PC-3 (cell line): ENCODE measurements around the gene MAPK8IP1. TPM values are rescaled to one million over a fixed set of nuclear protein-coding genes. Genes with fewer than 3 reads are reported as not detected.

Experiments
- ATAC-seq: fragments of 200-7000 bp; cut with Tn5 transposase; 2 replicates; pipeline ENCODE4 v1.9.1; 2020; ENCODE audit warnings: mild to moderate bottlenecking, moderate library complexity
- BruUV-seq: library from RNA; stranded (reverse); fragments of 400-500 nt; replicated peaks from 2 replicates; lab custom pipeline; 2021; lab: Mats Ljungman, UMichigan
- CTCF ChIA-PET: fragments of 300-600 bp; sonication (Branson Sonifier 250); formaldehyde crosslinking; loops from one replicate; lab custom pipeline; 2022; ENCODE audit warnings: antibody characterized with exemption; lab: Charles Lee
- POLR2A ChIA-PET: fragments of 300-600 bp; sonication (Branson Sonifier 250); formaldehyde crosslinking; loops from one replicate; lab custom pipeline; 2022; ENCODE audit warnings: antibody characterized with exemption; ENCODE audit not compliant: unreplicated experiment; lab: Charles Lee
- DNase-seq: peaks from one replicate; pipeline ENCODE4 v3.0.0-alpha.2; 2015
- H2AFZ ChIP-seq: fragments of 300-600 bp; sonication (generic); 2 replicates; pipeline ENCODE4 v1.6.0; 2016; ENCODE audit warnings: antibody characterized with exemption, low read length
- H3F3A ChIP-seq: fragments of 300-600 bp; sonication (generic); one replicate; pipeline ENCODE4 v1.6.0; 2017; ENCODE audit warnings: antibody characterized with exemption, low read length, control low read depth, mild to moderate bottlenecking; ENCODE audit not compliant: unreplicated experiment
- H3K27ac ChIP-seq: fragments of 300-600 bp; sonication (generic); 2 replicates; pipeline ENCODE4 v1.5.1; 2016; ENCODE audit warnings: mild to moderate bottlenecking, low read length
- H3K27me3 ChIP-seq: fragments of 300-600 bp; sonication (generic); 2 replicates; pipeline ENCODE4 v1.6.1; 2016; ENCODE audit warnings: low read length, mixed read lengths
- H3K36me3 ChIP-seq: fragments of 300-600 bp; sonication (generic); 2 replicates; pipeline ENCODE4 v1.6.1; 2016; ENCODE audit warnings: low read depth, mixed run types, low read length, mixed read lengths
- H3K4me1 ChIP-seq: fragments of 300-600 bp; sonication (generic); 2 replicates; pipeline ENCODE4 v1.5.1; 2016; ENCODE audit warnings: low read length; ENCODE audit not compliant: insufficient read depth
- H3K4me2 ChIP-seq: fragments of 300-600 bp; sonication (generic); 2 replicates; pipeline ENCODE4 v1.6.0; 2016; ENCODE audit warnings: low read length
- H3K4me3 ChIP-seq: fragments of 300-600 bp; sonication (generic); 2 replicates; pipeline ENCODE4 v1.5.1; 2016; ENCODE audit warnings: mild to moderate bottlenecking, low read length, mixed read lengths
- H3K79me2 ChIP-seq: fragments of 300-600 bp; sonication (generic); 2 replicates; pipeline ENCODE4 v1.6.1; 2017; ENCODE audit warnings: low read length, mixed read lengths
- H3K9ac ChIP-seq: fragments of 300-600 bp; sonication (generic); 2 replicates; pipeline ENCODE4 v1.6.0; 2016; ENCODE audit warnings: mild to moderate bottlenecking, low read length
- H3K9me2 ChIP-seq: fragments of 300-600 bp; sonication (generic); replicated peaks from 2 replicates; pipeline ENCODE4 v1.6.1; 2016; ENCODE audit warnings: mixed run types, low read length, mixed read lengths
- H3K9me3 ChIP-seq: fragments of 300-600 bp; sonication (generic); 2 replicates; pipeline ENCODE4 v1.6.1; 2016; ENCODE audit warnings: low read length, mixed read lengths
- H4K20me1 ChIP-seq: fragments of 300-600 bp; sonication (generic); 2 replicates; pipeline ENCODE4 v1.6.1; 2016; ENCODE audit warnings: low read length, mixed read lengths
- EZH2 ChIP-seq: fragments of 300-600 bp; sonication (generic); IDR thresholded peaks from one replicate; pipeline ENCODE4 v1.6.1; 2017; ENCODE audit warnings: antibody characterized with exemption, mild to moderate bottlenecking, low read length; ENCODE audit not compliant: unreplicated experiment
- EZH2phosphoT487 ChIP-seq: fragments of 300-600 bp; sonication (generic); IDR thresholded peaks from 2 replicates; pipeline ENCODE4 v1.6.1; 2018; ENCODE audit warnings: mild to moderate bottlenecking, antibody characterized with exemption, low read length, borderline replicate concordance
- intact Hi-C: fragments of 100-400 bp; cut with micrococcal nuclease; formaldehyde crosslinking; loops from 2 replicates; pipeline ENCODE4 v1.9.0; 2023
- total RNA-seq: library from RNA; depleted of rRNA; stranded (reverse); fragments of >200 nt; gene quantifications from 2 replicates; pipeline ENCODE4 v1.2.3, GENCODE V29; 2014
- TF ChIP-seq, protein P1 (sequence below): fragments of 300-600 bp; sonication (generic); conservative IDR thresholded peaks from 2 replicates; pipeline ENCODE4 v1.5.1; 2017; ENCODE audit warnings: antibody characterized with exemption, low read depth, mild to moderate bottlenecking, low read length

The MAPK8IP1 gene
- total RNA-seq, 1 experiment from 2014 or later = 7.1 TPM

- Histone ChIP-seq H3K27ac (no peak overlapping the region), H3K79me2 (peaks cover 5% of the 10 kb centered on the region; the same call in 1 of the 2 replicates), H3K4me2 (no peak overlapping the region), H2AFZ (no peak overlapping the region), H4K20me1 (no peaks in the 10 kb centered on the region), H3K27me3 (no peaks in the 10 kb centered on the region), H3K4me1 (peaks cover 7% of the 10 kb centered on the region; the same call in 1 of the 2 replicates), H3F3A (no peaks in the 10 kb centered on the region), H3K9me3 (no peaks in the 10 kb centered on the region), H3K9ac (no peak overlapping the region), H3K9me2 (no peaks in the 10 kb centered on the region), H3K36me3 (no peaks in the 10 kb centered on the region), H3K4me3 (no peak overlapping the region)
- ChIA-PET CTCF (no interaction called here), POLR2A (no interaction called here)
- no peak for DNase-seq
- no peak for ATAC-seq
- BruUV-seq = no TSS peak
- intact Hi-C loops = no loop called here
- TF ChIP-seq, protein P1, sequence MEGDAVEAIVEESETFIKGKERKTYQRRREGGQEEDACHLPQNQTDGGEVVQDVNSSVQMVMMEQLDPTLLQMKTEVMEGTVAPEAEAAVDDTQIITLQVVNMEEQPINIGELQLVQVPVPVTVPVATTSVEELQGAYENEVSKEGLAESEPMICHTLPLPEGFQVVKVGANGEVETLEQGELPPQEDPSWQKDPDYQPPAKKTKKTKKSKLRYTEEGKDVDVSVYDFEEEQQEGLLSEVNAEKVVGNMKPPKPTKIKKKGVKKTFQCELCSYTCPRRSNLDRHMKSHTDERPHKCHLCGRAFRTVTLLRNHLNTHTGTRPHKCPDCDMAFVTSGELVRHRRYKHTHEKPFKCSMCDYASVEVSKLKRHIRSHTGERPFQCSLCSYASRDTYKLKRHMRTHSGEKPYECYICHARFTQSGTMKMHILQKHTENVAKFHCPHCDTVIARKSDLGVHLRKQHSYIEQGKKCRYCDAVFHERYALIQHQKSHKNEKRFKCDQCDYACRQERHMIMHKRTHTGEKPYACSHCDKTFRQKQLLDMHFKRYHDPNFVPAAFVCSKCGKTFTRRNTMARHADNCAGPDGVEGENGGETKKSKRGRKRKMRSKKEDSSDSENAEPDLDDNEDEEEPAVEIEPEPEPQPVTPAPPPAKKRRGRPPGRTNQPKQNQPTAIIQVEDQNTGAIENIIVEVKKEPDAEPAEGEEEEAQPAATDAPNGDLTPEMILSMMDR = no peak
- no peak for TF ChIP-seq EZH2
- no peak for TF ChIP-seq EZH2phosphoT487
Measured at GRCh38 chr11:45927684-45928413, 42.4 kb downstream of the MAPK8IP1 start.

DNA sequence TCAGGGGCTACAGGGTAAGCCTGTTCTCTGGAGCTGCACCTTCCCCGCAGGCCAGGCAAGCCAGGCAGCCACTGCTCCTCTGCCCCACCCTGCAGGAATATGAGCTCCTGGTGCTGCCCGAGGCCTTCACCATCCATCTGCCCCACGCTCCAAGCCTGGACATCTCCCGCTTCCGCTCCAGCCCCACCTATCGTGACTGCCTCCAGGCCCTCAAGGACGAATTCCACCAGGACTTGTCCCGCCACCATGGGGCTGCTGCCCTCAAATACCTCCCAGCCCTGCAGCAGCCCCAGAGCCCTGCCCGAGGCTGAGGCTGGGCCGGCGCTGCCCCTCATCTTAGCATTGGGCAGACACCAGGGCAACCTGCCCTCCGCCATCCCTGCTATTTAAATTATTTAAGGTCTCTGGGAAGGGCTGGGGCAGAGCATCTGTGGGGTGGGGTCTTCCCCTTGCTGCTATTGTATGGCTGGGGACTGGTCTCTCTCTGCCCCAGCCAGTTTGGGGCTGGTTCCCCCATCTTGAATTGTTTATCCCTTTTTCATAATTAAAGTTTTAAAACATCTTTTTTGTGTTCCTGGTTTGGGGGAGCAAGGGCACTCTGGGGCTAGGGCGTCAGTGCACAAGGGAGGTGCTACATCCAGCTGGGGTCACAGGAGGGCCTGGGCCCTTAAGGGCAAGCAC lies 43.2 kb downstream of the MAPK8IP1 start:
- intact Hi-C loops = no loop called here
- Histone ChIP-seq H3K27me3 (no peaks in the 10 kb centered on the region), H2AFZ (no peak overlapping the region), H3K4me2 (no peak overlapping the region), H3K27ac (no peak overlapping the region), H3K9me2 (no peaks in the 10 kb centered on the region), H3K9me3 (no peaks in the 10 kb centered on the region), H3F3A (no peaks in the 10 kb centered on the region), H3K79me2 (no peaks in the 10 kb centered on the region), H3K4me3 (no peak overlapping the region), H3K4me1 (peaks cover 7% of the 10 kb centered on the region; the same call in 1 of the 2 replicates), H3K9ac (no peak overlapping the region), H3K36me3 (no peaks in the 10 kb centered on the region), H4K20me1 (no peaks in the 10 kb centered on the region)
- TF ChIP-seq EZH2phosphoT487 = no peak
- TF ChIP-seq EZH2 = no peak
- TF ChIP-seq, protein P1 = no peak
- ATAC-seq = no peak
- POLR2A ChIA-PET = no interaction called here
- BruUV-seq = no TSS peak
- no peak for DNase-seq
- CTCF ChIA-PET = no interaction called here
